MM.1S (cell line): ENCODE data around the gene TOX4.

Experiments
- EZH2 ChIP-seq: fragments of 300-600 bp; sonication (generic); optimal IDR thresholded peaks from 2 replicates; pipeline ENCODE3; 2017; ENCODE audit warnings: low read depth, mild to moderate bottlenecking, antibody characterized with exemption, low read length, mixed read lengths
- TF ChIP-seq, protein P1 (sequence below): fragments of 300-600 bp; sonication (generic); IDR thresholded peaks from 2 replicates; pipeline ENCODE4 v1.5.1; 2016; ENCODE audit warnings: antibody characterized with exemption, low read length, mixed read lengths

DNA sequence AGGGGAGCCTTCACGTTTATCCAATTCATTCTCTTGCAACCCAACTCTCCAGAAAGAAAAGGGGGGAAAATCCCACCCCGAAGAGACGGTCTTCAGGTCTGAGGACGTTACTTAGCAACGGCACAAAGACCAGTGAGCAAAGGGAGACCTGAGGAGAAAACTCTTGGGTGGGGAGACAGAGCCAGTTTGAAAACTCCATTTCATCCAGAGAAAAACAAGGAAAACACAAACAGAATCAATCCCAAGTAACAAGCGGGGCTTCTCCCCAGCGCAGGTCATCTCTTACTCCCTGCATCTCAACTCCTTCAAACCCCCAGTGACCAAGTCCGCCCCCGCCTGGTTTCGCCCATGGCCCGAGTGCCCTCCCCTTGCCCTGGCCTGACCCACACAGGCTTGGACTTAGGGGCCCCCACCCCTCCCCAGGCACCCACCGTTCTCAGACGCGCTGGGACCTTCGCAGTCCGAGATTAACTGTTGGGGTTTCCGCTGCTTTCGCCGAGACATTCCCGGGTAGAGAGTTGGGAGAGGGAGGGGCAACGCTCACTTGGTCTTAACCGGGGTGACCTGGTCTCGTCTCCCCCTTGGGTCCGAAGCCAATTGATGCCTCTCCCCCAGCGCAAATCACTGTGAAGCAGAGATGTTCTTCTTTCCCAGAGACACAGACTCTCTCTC, 59.6 kb downstream of the TOX4 start:
- TF ChIP-seq, protein P1, sequence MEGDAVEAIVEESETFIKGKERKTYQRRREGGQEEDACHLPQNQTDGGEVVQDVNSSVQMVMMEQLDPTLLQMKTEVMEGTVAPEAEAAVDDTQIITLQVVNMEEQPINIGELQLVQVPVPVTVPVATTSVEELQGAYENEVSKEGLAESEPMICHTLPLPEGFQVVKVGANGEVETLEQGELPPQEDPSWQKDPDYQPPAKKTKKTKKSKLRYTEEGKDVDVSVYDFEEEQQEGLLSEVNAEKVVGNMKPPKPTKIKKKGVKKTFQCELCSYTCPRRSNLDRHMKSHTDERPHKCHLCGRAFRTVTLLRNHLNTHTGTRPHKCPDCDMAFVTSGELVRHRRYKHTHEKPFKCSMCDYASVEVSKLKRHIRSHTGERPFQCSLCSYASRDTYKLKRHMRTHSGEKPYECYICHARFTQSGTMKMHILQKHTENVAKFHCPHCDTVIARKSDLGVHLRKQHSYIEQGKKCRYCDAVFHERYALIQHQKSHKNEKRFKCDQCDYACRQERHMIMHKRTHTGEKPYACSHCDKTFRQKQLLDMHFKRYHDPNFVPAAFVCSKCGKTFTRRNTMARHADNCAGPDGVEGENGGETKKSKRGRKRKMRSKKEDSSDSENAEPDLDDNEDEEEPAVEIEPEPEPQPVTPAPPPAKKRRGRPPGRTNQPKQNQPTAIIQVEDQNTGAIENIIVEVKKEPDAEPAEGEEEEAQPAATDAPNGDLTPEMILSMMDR: no peak
- TF ChIP-seq EZH2: no peak
